H1 (cell line): Measurements from ENCODE around the gene BEAN1. TPM values are rescaled to one million over a fixed set of nuclear protein-coding genes. Genes with fewer than 3 reads are reported as not detected.

ENCODE experiments used
- CTCF ChIA-PET: fragments of 300-600 bp; sonication (Branson Sonifier 250); formaldehyde crosslinking; loops from one replicate; lab custom pipeline; 2021; ENCODE audit not compliant: partially characterized antibody; lab: Charles Lee
- POLR2A ChIA-PET: fragments of 300-600 bp; sonication (Branson Sonifier 250); formaldehyde crosslinking; loops from one replicate; lab custom pipeline; 2021; ENCODE audit warnings: inconsistent platforms; ENCODE audit not compliant: partially characterized antibody; lab: Charles Lee
- DNase-seq, 2 experiments: peaks; one replicate each; pipeline versions ENCODE4 v3.0.0 to v3.0.0-alpha.2; 2010 to 2022; ENCODE audit warnings: low spot score in 2 of 2, low read depth in 1 of 2, mixed read lengths in 1 of 2
- FAIRE-seq: peaks from 2 replicates; lab custom pipeline; 2011; peaks lifted over from hg19 to GRCh38; lab: Jason Lieb, UNC
- H2AFZ ChIP-seq: 2 replicates; pipeline ENCODE4 v1.8.1; 2012; ENCODE audit warnings: low read length, inconsistent platforms
- H2AK5ac ChIP-seq: 2 replicates; pipeline ENCODE4 v1.6.1; 2013; ENCODE audit warnings: low read depth, low read length
- H2BK120ac ChIP-seq: replicated peaks from 2 replicates; pipeline ENCODE3; 2013; ENCODE audit warnings: low read depth, low read length, inconsistent platforms
- H2BK12ac ChIP-seq: 2 replicates; pipeline ENCODE4 v1.6.1; 2013; ENCODE audit warnings: low read depth, low read length
- H2BK15ac ChIP-seq: 2 replicates; pipeline ENCODE4 v1.6.1; 2013; ENCODE audit warnings: low read length
- H2BK20ac ChIP-seq: 2 replicates; pipeline ENCODE4 v1.6.1; 2013; ENCODE audit warnings: low read length
- H2BK5ac ChIP-seq: 2 replicates; pipeline ENCODE4 v1.6.1; 2013; ENCODE audit warnings: low read depth, low read length
- H3K14ac ChIP-seq: 2 replicates; pipeline ENCODE4 v1.6.1; 2013; ENCODE audit warnings: inconsistent platforms; ENCODE audit not compliant: insufficient read length
- H3K18ac ChIP-seq: 2 replicates; pipeline ENCODE4 v1.6.1; 2013; ENCODE audit warnings: low read length; ENCODE audit errors: extremely low read depth
- H3K23ac ChIP-seq: 2 replicates; pipeline ENCODE4 v1.6.1; 2013; ENCODE audit warnings: inconsistent platforms; ENCODE audit not compliant: insufficient read length
- H3K23me2 ChIP-seq: 2 replicates; pipeline ENCODE4 v1.6.1; 2013; ENCODE audit warnings: low read depth, low read length
- H3K27ac ChIP-seq: 2 replicates; pipeline ENCODE4 v1.6.1; 2011; ENCODE audit warnings: low read depth, low read length, inconsistent platforms
- H3K27me3 ChIP-seq, 4 experiments: replicated peaks in 1 of 4; 1 replicate in 1 of 4; 2 replicates in 3 of 4; pipeline versions ENCODE4 v1.6.1 to v1.8.1; 2011 to 2013; ENCODE audit warnings: low read length in 3 of 4, mild to moderate bottlenecking in 3 of 4, inconsistent platforms in 2 of 4, mixed read lengths in 2 of 4, moderate library complexity in 1 of 4; ENCODE audit not compliant: control insufficient read depth in 3 of 4, insufficient read depth in 3 of 4; ENCODE audit errors: extremely low read depth in 1 of 4
- H3K36me3 ChIP-seq, 4 experiments: 2 replicates each; pipeline versions ENCODE4 v1.6.1 to v1.8.1; 2011 to 2013; ENCODE audit warnings: mild to moderate bottlenecking in 4 of 4, low read length in 3 of 4, moderate library complexity in 2 of 4, control low read depth in 1 of 4, inconsistent platforms in 1 of 4; ENCODE audit not compliant: insufficient read depth in 4 of 4, control insufficient read depth in 2 of 4
- H3K4ac ChIP-seq: replicated peaks from 2 replicates; pipeline ENCODE3; 2013; ENCODE audit warnings: low read length, low read depth, mixed read lengths, inconsistent platforms; ENCODE audit not compliant: insufficient read length
- H3K4me1 ChIP-seq, 4 experiments: replicated peaks in 1 of 4; 1 replicate in 1 of 4; 2 replicates in 3 of 4; pipeline versions ENCODE4 v1.6.1 to v1.8.1; 2011 to 2013; ENCODE audit warnings: low read length in 3 of 4, inconsistent platforms in 2 of 4, mixed read lengths in 1 of 4; ENCODE audit not compliant: insufficient read depth in 4 of 4, control insufficient read depth in 3 of 4
- H3K4me2 ChIP-seq, 2 experiments: 2 replicates each; pipeline versions ENCODE4 v1.6.1 to v1.8.1; 2011 to 2013; ENCODE audit warnings: low read depth in 2 of 2, low read length in 2 of 2, control low read depth in 1 of 2, inconsistent platforms in 1 of 2, mild to moderate bottlenecking in 1 of 2; ENCODE audit not compliant: insufficient read depth in 1 of 2
- H3K4me3 ChIP-seq, 4 experiments: fragments of 200-600, 300-600 bp in 1 of 4; sonication (generic), shearing (Covaris generic), sonication (Bioruptor Twin) in 1 of 4; 2 replicates each; pipeline versions ENCODE4 v1.5.1 to v1.8.1; 2011 to 2016; ENCODE audit warnings: low read length in 4 of 4, low read depth in 3 of 4, control low read depth in 2 of 4, inconsistent platforms in 2 of 4, mild to moderate bottlenecking in 2 of 4, mixed read lengths in 1 of 4, moderate library complexity in 1 of 4; ENCODE audit not compliant: insufficient read depth in 2 of 4; ENCODE audit errors: extremely low read depth in 1 of 4
- H3K56ac ChIP-seq: replicated peaks from 2 replicates; pipeline ENCODE3; 2013; ENCODE audit warnings: low read depth, mild to moderate bottlenecking, mixed read lengths, low read length, inconsistent platforms; ENCODE audit not compliant: insufficient read length
- H3K79me1 ChIP-seq: 2 replicates; pipeline ENCODE4 v1.6.1; 2013; ENCODE audit warnings: low read depth, low read length, control low read depth
- H3K79me2 ChIP-seq, 2 experiments: 2 replicates each; pipeline versions ENCODE4 v1.6.1 to v1.8.1; 2012 to 2013; ENCODE audit warnings: low read length in 2 of 2, mild to moderate bottlenecking in 2 of 2, inconsistent platforms in 1 of 2; ENCODE audit not compliant: insufficient read depth in 2 of 2, control insufficient read depth in 1 of 2
- H3K9ac ChIP-seq, 4 experiments: replicated peaks in 1 of 4; 1 replicate in 1 of 4; 2 replicates in 3 of 4; pipeline versions ENCODE4 v1.6.1 to v1.8.1; 2011 to 2013; ENCODE audit warnings: low read depth in 3 of 4, low read length in 3 of 4, control low read depth in 2 of 4, mild to moderate bottlenecking in 2 of 4, moderate library complexity in 2 of 4, inconsistent platforms in 1 of 4; ENCODE audit errors: extremely low read depth in 1 of 4
- H3K9me3 ChIP-seq, 2 experiments: 2 replicates each; pipeline versions ENCODE4 v1.6.1 to v1.8.1; 2012 to 2013; ENCODE audit warnings: mild to moderate bottlenecking in 2 of 2, moderate library complexity in 2 of 2, control low read depth in 1 of 2, inconsistent platforms in 1 of 2, low read depth in 1 of 2, low read length in 1 of 2, mixed read lengths in 1 of 2; ENCODE audit not compliant: insufficient read depth in 2 of 2
- H4K20me1 ChIP-seq, 2 experiments: replicated peaks in 1 of 2; 2 replicates each; pipeline versions ENCODE3 to v1.8.1; 2011 to 2013; ENCODE audit warnings: inconsistent platforms in 2 of 2, low read length in 2 of 2, mild to moderate bottlenecking in 1 of 2; ENCODE audit not compliant: insufficient read depth in 2 of 2, control insufficient read depth in 1 of 2
- H4K5ac ChIP-seq: 2 replicates; pipeline ENCODE4 v1.6.1; 2013; ENCODE audit warnings: low read length, low read depth, mixed read lengths, inconsistent platforms; ENCODE audit not compliant: insufficient read length
- H4K8ac ChIP-seq: 2 replicates; pipeline ENCODE4 v1.8.0; 2013; ENCODE audit warnings: mild to moderate bottlenecking, moderate library complexity, low read length, inconsistent platforms; ENCODE audit not compliant: insufficient read depth; ENCODE audit errors: extremely low read depth
- H4K91ac ChIP-seq: replicated peaks from 2 replicates; pipeline ENCODE3; 2013; ENCODE audit warnings: low read length, mixed read lengths, inconsistent platforms; ENCODE audit not compliant: insufficient read length
- CHD2 ChIP-seq: IDR thresholded peaks from 2 replicates; pipeline ENCODE4 v1.6.1; 2012; ENCODE audit warnings: low read length, improper control_type of control experiment
- EZH2 ChIP-seq: fragments of 200-600 bp; sonication (generic); IDR thresholded peaks from 2 replicates; pipeline ENCODE4 v1.7.1; 2012; ENCODE audit warnings: low read depth, mild to moderate bottlenecking, moderate library complexity, low read length, inconsistent platforms; ENCODE audit not compliant: severe bottlenecking
- RBBP5 ChIP-seq: IDR thresholded peaks from 2 replicates; pipeline ENCODE4 v1.7.1; 2012; ENCODE audit warnings: low read depth, mild to moderate bottlenecking, inconsistent platforms, low read length, moderate library complexity, borderline replicate concordance
- RNF2 ChIP-seq: fragments of 200-900, 300-1000 bp; sonication (generic); IDR thresholded peaks from 2 replicates; pipeline ENCODE4 v1.7.1; 2016; ENCODE audit warnings: borderline replicate concordance, low read depth, mild to moderate bottlenecking, antibody characterized with exemption, low read length; ENCODE audit not compliant: poor library complexity, severe bottlenecking; ENCODE audit errors: missing control alignments
- SIRT6 ChIP-seq: IDR thresholded peaks from one replicate; pipeline ENCODE4 v1.7.1; 2012; ENCODE audit warnings: low read length, inconsistent platforms
- SP2 ChIP-seq: IDR thresholded peaks from 2 replicates; pipeline ENCODE4 v1.6.1; 2012; ENCODE audit warnings: mild to moderate bottlenecking, low read length, inconsistent platforms
- TAF7 ChIP-seq: optimal IDR thresholded peaks from 2 replicates; pipeline ENCODE3; 2011; ENCODE audit warnings: low read depth, mild to moderate bottlenecking, inconsistent platforms, low read length, moderate library complexity, borderline replicate concordance
- TEAD4 ChIP-seq: IDR thresholded peaks from 2 replicates; pipeline ENCODE4 v1.6.1; 2012; ENCODE audit warnings: low read depth, low read length, inconsistent platforms, mixed read lengths
- WGBS, 2 experiments: shearing (Covaris generic) in 1 of 2; methylation state at CpG; one replicate each; pipeline versions ENCODE4 v1.1.6 to v1.1.7; 2013 to 2015; ENCODE audit warnings: low lambda C conversion rate in 2 of 2, mixed read lengths in 2 of 2, inconsistent platforms in 1 of 2, low coverage in 1 of 2, missing lambda C conversion rate in 1 of 2; ENCODE audit not compliant: insufficient replicate concordance in 2 of 2, insufficient coverage in 1 of 2, insufficient read length in 1 of 2; ENCODE audit errors: extremely low coverage in 1 of 2, missing lambda C conversion rate in 1 of 2; 5-methylcytosine and 5-hydroxymethylcytosine counted together
- polyA plus RNA-seq, 7 experiments: library from polyadenylated mRNA; depleted of rRNA in 3 of 7; stranded (reverse) in 5 of 7; unstranded in 2 of 7; fragments of >200 nt in 5 of 7; fragments of 200-250 nt in 2 of 7; gene quantifications; 1 replicate in 5 of 7; 2 replicates in 1 of 7; 4 replicates in 1 of 7; pipeline versions ENCODE4 v1.2.1 to v1.2.3, GENCODE V29; 2011 to 2013; ENCODE audit warnings: missing spikeins in 2 of 7, mixed read lengths in 2 of 7
- total RNA-seq: library from RNA; stranded (reverse); fragmentation: NEBNext Ultra II Directional; extraction: Animal tissue kit (Norgen Biotek cat#: 25700); gene quantifications from 2 replicates; pipeline ENCODE4 v1.2.1, GENCODE V29; 2021

The BEAN1 gene
- total and polyA plus RNA-seq, 2 of the 8 experiments (the other 6 are each of a cell fraction or from before 2014, with no cell fraction given), result 0.08 TPM; not detected in 1

- Histone ChIP-seq H3K14ac (no peak overlapping the region), H3K27ac (no peak overlapping the region), H3K27me3 (no peaks in the 10 kb centered on the region), H3K4ac (no peak overlapping the region), H3K56ac (no peak overlapping the region), H3K79me2 (no peaks in the 10 kb centered on the region), H3K36me3 (no peaks in the 10 kb centered on the region), H2BK20ac (no peak overlapping the region), H3K79me1 (no peaks in the 10 kb centered on the region), H2BK15ac (no peak overlapping the region), H3K4me2 (no peak overlapping the region), H3K18ac (no peak overlapping the region), H2BK5ac (no peak overlapping the region), H4K20me1 (no peaks in the 10 kb centered on the region), H3K9ac (no peak overlapping the region), H3K9me3 (no peaks in the 10 kb centered on the region), H3K23ac (no peak overlapping the region), H4K8ac (no peak overlapping the region), H2AK5ac (no peak overlapping the region), H2BK120ac (no peak overlapping the region), H3K4me3 (no peak overlapping the region), H2AFZ (no peak overlapping the region), H4K91ac (no peak overlapping the region), H4K5ac (no peak overlapping the region), H3K23me2 (no peaks in the 10 kb centered on the region), H3K4me1 (no peaks in the 10 kb centered on the region), H2BK12ac (no peak overlapping the region)
- TF ChIP-seq TAF7 (no peak), RBBP5 (no peak), CHD2 (no peak), EZH2 (no peak), TEAD4 (no peak), SIRT6 (no peak), RNF2 (no peak), SP2 (no peak)
- CTCF ChIA-PET, result interaction anchor here (0.6 to 3.2 kb wide), 7 partner anchors 8 to 230 kb away, joined by 3 to 8 read pairs (median 4); partner anchors contain the start of gene CKLF
- WGBS, 2 experiments, result 91% methylated on average over 9 of the region's 9 CpGs; no CpG with 5 or more reads in 1 of the 2 experiments
- POLR2A ChIA-PET, result interaction anchor here (1.4 kb wide), 1 partner anchor 18 kb away, joined by 3 read pairs; no protein-coding TSS in a partner anchor
- DNase-seq (no peak), FAIRE-seq (no peak)
These were observed 96.8 kb downstream of the BEAN1 start for GRCh38 chr16:66523861-66524354.
